ENCODE data around the gene OR10J4.

- no peak for TF ChIP-seq NRF1 (IDR thresholded peaks at IDR 0.05; ENCODE audit: low read depth, low read length)
- TF ChIP-seq GABPA (IDR thresholded peaks at IDR 0.05; ENCODE audit: low read depth): no peak
- no peak for TF ChIP-seq CTCF (IDR thresholded peaks at IDR 0.05)
These were observed 1.0 kb upstream of the OR10J4 start for GRCh38 chr1:159430985-159431384.

All from SK-N-SH (cell line).